Measurements from ENCODE around the gene NRP1. TPM values are rescaled to one million over a fixed set of nuclear protein-coding genes. Genes with fewer than 3 reads are reported as not detected.

The NRP1 gene
- total RNA-seq, 1 donor from 2014 or later, result 486 TPM

DNA sequence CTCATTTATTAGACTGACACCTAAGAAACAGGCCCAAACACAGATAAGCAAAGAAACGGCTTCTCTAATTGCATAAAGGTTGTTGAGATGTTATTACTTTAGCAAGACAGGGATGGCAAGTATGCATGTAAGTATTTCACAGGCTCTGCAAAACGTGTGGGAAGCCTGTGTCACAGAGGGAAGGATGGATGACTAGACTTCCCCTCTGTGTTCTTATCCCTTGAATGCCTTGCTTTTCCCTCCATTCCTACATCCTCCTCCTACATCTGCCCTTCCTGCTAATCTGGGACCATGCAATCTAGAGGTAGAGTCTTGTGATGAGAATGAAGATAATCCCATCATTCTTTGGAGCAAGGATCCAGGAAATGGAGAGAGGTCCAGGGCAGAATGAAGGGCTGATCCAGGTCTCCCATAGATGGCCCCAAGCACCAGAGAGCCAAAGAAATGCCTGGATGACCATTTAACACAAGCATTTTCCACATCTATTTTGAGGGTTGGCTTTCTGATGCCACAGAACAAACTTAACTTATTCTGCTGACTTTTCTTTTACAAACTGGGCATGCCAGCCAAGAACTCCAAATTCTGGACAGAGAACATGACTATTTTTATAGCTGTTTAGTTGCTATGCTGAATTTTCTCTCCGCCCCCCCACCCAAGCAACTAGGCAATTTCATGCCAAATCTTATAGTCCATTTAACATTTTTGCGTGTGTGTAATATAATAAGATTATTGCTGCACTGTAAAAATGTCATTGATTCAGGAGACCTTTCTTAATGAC lies 48.1 kb downstream of the NRP1 start:
- no peak for TF ChIP-seq CTCF (IDR thresholded peaks at IDR 0.05; ENCODE audit: unreplicated experiment)
- Mint-ChIP-seq H3K27me3 (ENCODE audit: unreplicated experiment) (peaks cover 2% of the 10 kb centered on the region), H3K4me3 (ENCODE audit: unreplicated experiment) (peak overlapping the region; percentile 44), H3K4me1 (ENCODE audit: unreplicated experiment) (peaks cover 51% of the 10 kb centered on the region), H3K36me3 (ENCODE audit: low read depth, unreplicated experiment) (peaks cover 41% of the 10 kb centered on the region), H3K27ac (ENCODE audit: unreplicated experiment) (peak overlapping the region; percentile 25), H3K9me3 (ENCODE audit: unreplicated experiment) (no peaks in the 10 kb centered on the region)
- DNase-seq (ENCODE audit: low spot score), result no peak

- H3K9me3 Mint-ChIP-seq (ENCODE audit: unreplicated experiment), result no peaks in the 10 kb centered on the region
- DNase-seq (ENCODE audit: low spot score), result no peak
- peaks cover 35% of the 10 kb centered on the region for H3K36me3 Mint-ChIP-seq (ENCODE audit: low read depth, unreplicated experiment)
- H3K27me3 Mint-ChIP-seq (ENCODE audit: unreplicated experiment), result no peaks in the 10 kb centered on the region
- TF ChIP-seq CTCF (IDR thresholded peaks at IDR 0.05; ENCODE audit: unreplicated experiment), result no peak
- peaks cover 38% of the 10 kb centered on the region for H3K4me1 Mint-ChIP-seq (ENCODE audit: unreplicated experiment)
- no peak overlapping the region for H3K4me3 Mint-ChIP-seq (ENCODE audit: unreplicated experiment)
- H3K27ac Mint-ChIP-seq (ENCODE audit: unreplicated experiment), result no peak overlapping the region
Measured at GRCh38 chr10:33284945-33285344, 49.5 kb downstream of the NRP1 start.

GRCh38 chr10:33279811-33280602 lies 54.5 kb downstream of the NRP1 start:
- Mint-ChIP-seq H3K9me3 (ENCODE audit: unreplicated experiment) (no peaks in the 10 kb centered on the region), H3K27me3 (ENCODE audit: unreplicated experiment) (no peaks in the 10 kb centered on the region), H3K27ac (ENCODE audit: unreplicated experiment) (no peak overlapping the region), H3K36me3 (ENCODE audit: low read depth, unreplicated experiment) (peaks cover 39% of the 10 kb centered on the region), H3K4me1 (ENCODE audit: unreplicated experiment) (peaks cover 27% of the 10 kb centered on the region), H3K4me3 (ENCODE audit: unreplicated experiment) (no peak overlapping the region)
- no peak for TF ChIP-seq CTCF (IDR thresholded peaks at IDR 0.05; ENCODE audit: unreplicated experiment)
- no peak for DNase-seq (ENCODE audit: low spot score)

DNA sequence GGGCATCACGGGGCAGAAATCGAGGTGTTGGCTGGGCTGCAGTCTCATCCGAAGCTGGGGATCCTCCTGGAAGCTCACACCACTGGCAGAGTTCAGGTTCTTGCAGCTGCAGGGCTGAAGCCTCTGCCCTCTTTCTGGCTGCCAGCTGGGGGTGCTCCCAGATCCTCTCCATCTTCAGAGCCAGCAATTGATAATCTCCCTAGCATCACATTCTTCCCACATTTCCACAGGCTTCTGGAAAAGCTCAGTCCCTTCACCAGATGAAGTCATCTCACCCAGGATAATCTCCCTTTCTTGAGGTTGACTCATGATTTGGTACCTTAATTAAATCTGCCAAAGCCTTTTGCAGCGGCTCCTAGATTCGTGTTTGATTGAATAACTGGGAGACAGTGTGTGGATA lies 55.2 kb downstream of the NRP1 start:
- no peak for DNase-seq (ENCODE audit: low spot score)
- H3K4me3 Mint-ChIP-seq (ENCODE audit: unreplicated experiment), result peak overlapping the region; percentile 56
- H3K27ac Mint-ChIP-seq (ENCODE audit: unreplicated experiment), result no peak overlapping the region
- peaks cover 45% of the 10 kb centered on the region for H3K36me3 Mint-ChIP-seq (ENCODE audit: low read depth, unreplicated experiment)
- peaks cover 33% of the 10 kb centered on the region for H3K4me1 Mint-ChIP-seq (ENCODE audit: unreplicated experiment)
- no peaks in the 10 kb centered on the region for H3K9me3 Mint-ChIP-seq (ENCODE audit: unreplicated experiment)
- H3K27me3 Mint-ChIP-seq (ENCODE audit: unreplicated experiment), result no peaks in the 10 kb centered on the region
- TF ChIP-seq CTCF (IDR thresholded peaks at IDR 0.05; ENCODE audit: unreplicated experiment), result no peak

GRCh38 chr10:33278198-33278597 lies 56.3 kb downstream of the NRP1 start:
- TF ChIP-seq CTCF (IDR thresholded peaks at IDR 0.05; ENCODE audit: unreplicated experiment), result no peak
- DNase-seq (ENCODE audit: low spot score), result no peak
- H3K4me3 Mint-ChIP-seq (ENCODE audit: unreplicated experiment), result no peak overlapping the region
- H3K4me1 Mint-ChIP-seq (ENCODE audit: unreplicated experiment), result peaks cover 37% of the 10 kb centered on the region
- H3K27me3 Mint-ChIP-seq (ENCODE audit: unreplicated experiment), result no peaks in the 10 kb centered on the region
- H3K36me3 Mint-ChIP-seq (ENCODE audit: low read depth, unreplicated experiment), result peaks cover 48% of the 10 kb centered on the region
- no peaks in the 10 kb centered on the region for H3K9me3 Mint-ChIP-seq (ENCODE audit: unreplicated experiment)
- H3K27ac Mint-ChIP-seq (ENCODE audit: unreplicated experiment), result peak overlapping the region; percentile 50
